AG09319 (cell line): Measurements from ENCODE around the gene SLF1.

Experiments used
- DNase-seq: peaks from one replicate; pipeline ENCODE4 v3.0.0-alpha.2; 2010; ENCODE audit warnings: low read depth; ENCODE audit errors: extremely low read depth
- CTCF ChIP-seq: IDR thresholded peaks from 2 replicates; pipeline ENCODE4 v1.5.1; 2011; ENCODE audit warnings: low read depth, mild to moderate bottlenecking, inconsistent platforms, low read length, moderate library complexity

The SLF1 gene

GRCh38 chr5:94740286-94740685, 121.8 kb downstream of the SLF1 start:
- no peak for DNase-seq
- TF ChIP-seq CTCF: no peak

GRCh38 chr5:94742852-94743251, 124.4 kb downstream of the SLF1 start:
- no peak for TF ChIP-seq CTCF

GRCh38 chr5:94744906-94745305, 126.4 kb downstream of the SLF1 start:
- DNase-seq: no peak
- no peak for TF ChIP-seq CTCF

More at GRCh38 chr5:94742852-94743251, 124.4 kb downstream of the SLF1 start:
- no peak for DNase-seq

GRCh38 chr5:94745786-94746730, 127.6 kb downstream of the SLF1 start:
- TF ChIP-seq CTCF: no peak
- no peak for DNase-seq

- DNase-seq: no peak
- TF ChIP-seq CTCF: no peak
These were observed 128.3 kb downstream of the SLF1 start for GRCh38 chr5:94746731-94747124.
